SU-DHL-6 (cell line): Measurements from ENCODE around the gene ZMIZ1.

Experiments used
- H2AFZ ChIP-seq: fragments of 200-600 bp; sonication (generic); 2 replicates; pipeline ENCODE4 v1.6.1; 2014; ENCODE audit warnings: low read depth, mild to moderate bottlenecking, moderate library complexity, mixed read lengths, antibody characterized with exemption, low read length; ENCODE audit not compliant: severe bottlenecking
- H3F3A ChIP-seq: fragments of 200-600 bp; shearing (Covaris generic); 2 replicates; pipeline ENCODE4 v1.6.0; 2016; ENCODE audit warnings: antibody characterized with exemption, mild to moderate bottlenecking; ENCODE audit not compliant: insufficient read depth
- H3K27ac ChIP-seq: fragments of 200-600 bp; sonication (generic); 2 replicates; pipeline ENCODE4 v1.5.1; 2016; ENCODE audit warnings: low read depth, mild to moderate bottlenecking, low read length, moderate library complexity, mixed read lengths
- H3K27me3 ChIP-seq: fragments of 200-600 bp; sonication (generic), shearing (Covaris generic); 2 replicates; pipeline ENCODE4 v1.6.0; 2014; ENCODE audit warnings: mild to moderate bottlenecking, low read length
- H3K36me3 ChIP-seq: fragments of 200-600 bp; sonication (generic); 2 replicates; pipeline ENCODE4 v1.6.1; 2014; ENCODE audit warnings: mild to moderate bottlenecking, low read length, mixed read lengths
- H3K4me2 ChIP-seq: fragments of 300-600, 200-600 bp; shearing (Covaris generic), sonication (generic); 2 replicates; pipeline ENCODE4 v1.6.0; 2014; ENCODE audit warnings: low read length, low read depth, mild to moderate bottlenecking; ENCODE audit not compliant: poor library complexity, severe bottlenecking
- H3K4me3 ChIP-seq: fragments of 200-600 bp; sonication (generic); 2 replicates; pipeline ENCODE4 v1.5.1; 2014; ENCODE audit warnings: antibody characterized with exemption, low read length, mild to moderate bottlenecking, mixed read lengths; ENCODE audit not compliant: insufficient read depth, poor library complexity, severe bottlenecking
- H3K79me2 ChIP-seq: fragments of 200-600 bp; sonication (generic); 2 replicates; pipeline ENCODE4 v1.6.1; 2014; ENCODE audit warnings: mild to moderate bottlenecking, low read length, moderate library complexity; ENCODE audit not compliant: insufficient read depth
- H3K9ac ChIP-seq: fragments of 200-600 bp; sonication (generic); 2 replicates; pipeline ENCODE4 v1.7.0; 2014; ENCODE audit warnings: mild to moderate bottlenecking, low read length
- H3K9me2 ChIP-seq: fragments of 200-600 bp; sonication (generic); replicated peaks from 2 replicates; pipeline ENCODE4 v1.6.1; 2014; ENCODE audit warnings: low read length; ENCODE audit not compliant: insufficient read depth
- H3K9me3 ChIP-seq: fragments of 200-600 bp; sonication (generic); 2 replicates; pipeline ENCODE4 v1.6.1; 2014; ENCODE audit warnings: low read length, mixed read lengths; ENCODE audit not compliant: insufficient read depth
- H4K20me1 ChIP-seq: fragments of 200-600 bp; sonication (generic); 2 replicates; pipeline ENCODE4 v1.6.1; 2014; ENCODE audit warnings: low read depth, mild to moderate bottlenecking, antibody characterized with exemption, low read length, moderate library complexity, mixed read lengths
- EZH2phosphoT487 ChIP-seq: fragments of 200-600 bp; sonication (generic), shearing (Covaris generic); conservative IDR thresholded peaks from 2 replicates; pipeline ENCODE4 v1.6.1; 2018; ENCODE audit warnings: mild to moderate bottlenecking, antibody characterized with exemption, low read length, moderate library complexity, mixed read lengths
- TF ChIP-seq, protein P1 (sequence below): fragments of 200-600 bp; sonication (generic); IDR thresholded peaks from one replicate; pipeline ENCODE4 v1.5.1; 2017; ENCODE audit warnings: antibody characterized with exemption, mild to moderate bottlenecking, low read length, moderate library complexity; ENCODE audit not compliant: insufficient read depth, poor library complexity, severe bottlenecking

Gene ZMIZ1, protein sequence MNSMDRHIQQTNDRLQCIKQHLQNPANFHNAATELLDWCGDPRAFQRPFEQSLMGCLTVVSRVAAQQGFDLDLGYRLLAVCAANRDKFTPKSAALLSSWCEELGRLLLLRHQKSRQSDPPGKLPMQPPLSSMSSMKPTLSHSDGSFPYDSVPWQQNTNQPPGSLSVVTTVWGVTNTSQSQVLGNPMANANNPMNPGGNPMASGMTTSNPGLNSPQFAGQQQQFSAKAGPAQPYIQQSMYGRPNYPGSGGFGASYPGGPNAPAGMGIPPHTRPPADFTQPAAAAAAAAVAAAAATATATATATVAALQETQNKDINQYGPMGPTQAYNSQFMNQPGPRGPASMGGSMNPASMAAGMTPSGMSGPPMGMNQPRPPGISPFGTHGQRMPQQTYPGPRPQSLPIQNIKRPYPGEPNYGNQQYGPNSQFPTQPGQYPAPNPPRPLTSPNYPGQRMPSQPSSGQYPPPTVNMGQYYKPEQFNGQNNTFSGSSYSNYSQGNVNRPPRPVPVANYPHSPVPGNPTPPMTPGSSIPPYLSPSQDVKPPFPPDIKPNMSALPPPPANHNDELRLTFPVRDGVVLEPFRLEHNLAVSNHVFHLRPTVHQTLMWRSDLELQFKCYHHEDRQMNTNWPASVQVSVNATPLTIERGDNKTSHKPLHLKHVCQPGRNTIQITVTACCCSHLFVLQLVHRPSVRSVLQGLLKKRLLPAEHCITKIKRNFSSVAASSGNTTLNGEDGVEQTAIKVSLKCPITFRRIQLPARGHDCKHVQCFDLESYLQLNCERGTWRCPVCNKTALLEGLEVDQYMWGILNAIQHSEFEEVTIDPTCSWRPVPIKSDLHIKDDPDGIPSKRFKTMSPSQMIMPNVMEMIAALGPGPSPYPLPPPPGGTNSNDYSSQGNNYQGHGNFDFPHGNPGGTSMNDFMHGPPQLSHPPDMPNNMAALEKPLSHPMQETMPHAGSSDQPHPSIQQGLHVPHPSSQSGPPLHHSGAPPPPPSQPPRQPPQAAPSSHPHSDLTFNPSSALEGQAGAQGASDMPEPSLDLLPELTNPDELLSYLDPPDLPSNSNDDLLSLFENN

DNA sequence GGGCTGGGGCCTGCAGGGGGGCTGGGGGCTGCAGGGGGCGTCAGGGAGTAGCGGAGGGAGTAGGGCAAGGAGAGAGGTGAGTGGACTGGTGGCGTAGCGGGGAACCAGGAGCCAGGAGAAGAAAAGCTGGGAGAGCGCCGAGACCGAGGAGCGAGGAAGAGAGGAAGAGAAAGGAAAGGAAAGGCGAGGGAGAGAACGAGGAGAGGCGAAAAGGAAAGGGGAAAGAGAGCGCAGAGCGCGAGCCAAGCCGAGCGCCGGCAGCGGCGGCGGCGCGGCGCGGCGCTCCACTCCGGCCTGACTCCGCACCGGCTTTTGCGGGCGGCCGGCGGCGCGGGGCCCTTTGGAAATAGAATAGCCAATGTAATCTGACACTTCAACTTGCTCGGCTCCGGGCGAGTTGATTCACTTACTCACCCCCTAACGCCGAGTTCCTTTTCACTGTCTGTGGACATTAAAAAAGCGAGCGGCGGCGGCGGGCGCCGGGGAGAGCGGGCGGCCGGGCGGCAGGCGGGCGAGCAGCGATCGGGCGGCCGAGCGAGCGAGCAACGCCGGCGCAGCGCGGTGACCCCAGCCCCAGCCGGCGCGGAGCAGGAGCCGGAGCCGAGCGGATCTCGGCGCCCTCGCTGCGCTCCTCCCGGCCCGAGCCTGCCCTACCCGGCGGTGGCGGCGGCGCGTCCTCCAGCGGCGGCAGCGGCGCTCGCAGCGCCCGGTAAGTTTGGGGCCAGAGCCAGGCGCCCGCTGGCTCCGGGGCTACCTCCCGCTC is at the start of gene ZMIZ1:
Gene ZMIZ1, plus strand, starts transcription at position 405 of the 763 bp plus-strand sequence. CDS start 132,667 bp downstream, outside the sequence.
- Histone ChIP-seq H3K4me3 (peak within 1 kb of the TSS; percentile 55), H3K27ac (peak within 1 kb of the TSS; percentile 54; the same call in 1 of the 2 replicates), H2AFZ (no peak within 1 kb of the TSS)

DNA sequence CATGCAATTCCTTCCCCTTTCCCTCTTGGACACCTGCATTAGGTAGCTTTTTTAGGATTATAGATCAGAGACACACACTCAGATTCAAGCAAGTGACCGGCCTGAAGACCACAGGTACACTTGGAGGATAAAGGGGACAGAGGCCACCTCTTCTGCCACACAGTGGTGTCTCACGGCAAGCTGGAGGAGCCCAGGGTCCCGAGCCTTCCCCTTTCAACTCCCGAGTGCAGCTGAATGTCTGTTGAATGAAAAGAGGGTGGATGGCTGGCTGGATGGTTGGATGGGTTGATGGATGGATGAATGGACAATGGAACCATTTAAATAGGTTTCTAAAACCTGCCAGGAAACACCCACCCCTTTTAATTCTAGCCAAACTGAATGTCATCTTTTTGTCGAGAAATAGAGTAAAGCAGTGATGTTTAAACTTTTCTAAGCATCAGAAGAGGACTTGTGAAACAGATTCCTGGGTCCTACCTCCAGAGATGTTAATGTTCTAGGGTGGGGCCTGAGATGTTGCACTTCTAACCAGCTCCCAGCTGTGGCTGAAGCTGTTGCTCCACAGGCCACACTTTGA is 49.2 kb upstream of the ZMIZ1 start:
- no peak for TF ChIP-seq EZH2phosphoT487
- TF ChIP-seq, protein P1, sequence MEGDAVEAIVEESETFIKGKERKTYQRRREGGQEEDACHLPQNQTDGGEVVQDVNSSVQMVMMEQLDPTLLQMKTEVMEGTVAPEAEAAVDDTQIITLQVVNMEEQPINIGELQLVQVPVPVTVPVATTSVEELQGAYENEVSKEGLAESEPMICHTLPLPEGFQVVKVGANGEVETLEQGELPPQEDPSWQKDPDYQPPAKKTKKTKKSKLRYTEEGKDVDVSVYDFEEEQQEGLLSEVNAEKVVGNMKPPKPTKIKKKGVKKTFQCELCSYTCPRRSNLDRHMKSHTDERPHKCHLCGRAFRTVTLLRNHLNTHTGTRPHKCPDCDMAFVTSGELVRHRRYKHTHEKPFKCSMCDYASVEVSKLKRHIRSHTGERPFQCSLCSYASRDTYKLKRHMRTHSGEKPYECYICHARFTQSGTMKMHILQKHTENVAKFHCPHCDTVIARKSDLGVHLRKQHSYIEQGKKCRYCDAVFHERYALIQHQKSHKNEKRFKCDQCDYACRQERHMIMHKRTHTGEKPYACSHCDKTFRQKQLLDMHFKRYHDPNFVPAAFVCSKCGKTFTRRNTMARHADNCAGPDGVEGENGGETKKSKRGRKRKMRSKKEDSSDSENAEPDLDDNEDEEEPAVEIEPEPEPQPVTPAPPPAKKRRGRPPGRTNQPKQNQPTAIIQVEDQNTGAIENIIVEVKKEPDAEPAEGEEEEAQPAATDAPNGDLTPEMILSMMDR: no peak
- H3K9me3 ChIP-seq: no peaks in the 10 kb centered on the region
- no peaks in the 10 kb centered on the region for H3K36me3 ChIP-seq
- H4K20me1 ChIP-seq: no peaks in the 10 kb centered on the region
- no peak overlapping the region for H3K4me3 ChIP-seq
- H3K9ac ChIP-seq: no peak overlapping the region
- no peaks in the 10 kb centered on the region for H3K9me2 ChIP-seq
- no peaks in the 10 kb centered on the region for H3K79me2 ChIP-seq
- no peak overlapping the region for H3K4me2 ChIP-seq
- H3F3A ChIP-seq: no peaks in the 10 kb centered on the region
- no peaks in the 10 kb centered on the region for H3K27me3 ChIP-seq
- H3K27ac ChIP-seq: no peak overlapping the region
- H2AFZ ChIP-seq: no peak overlapping the region

More for the DNA sequence above, at the start of gene ZMIZ1:
- Histone ChIP-seq H3K9me2 (no peaks in the 10 kb centered on the region), H4K20me1 (no peaks in the 10 kb centered on the region), H3K9me3 (no peaks in the 10 kb centered on the region), H3K36me3 (no peaks in the 10 kb centered on the region), H3K4me2 (peak within 1 kb of the TSS; percentile 78), H3K79me2 (no peaks in the 10 kb centered on the region), H3K27me3 (no peaks in the 10 kb centered on the region), H3K9ac (peak within 1 kb of the TSS; percentile 36), H3F3A (no peaks in the 10 kb centered on the region)
- TF ChIP-seq, protein P1: no peak
- TF ChIP-seq EZH2phosphoT487: no peak

DNA sequence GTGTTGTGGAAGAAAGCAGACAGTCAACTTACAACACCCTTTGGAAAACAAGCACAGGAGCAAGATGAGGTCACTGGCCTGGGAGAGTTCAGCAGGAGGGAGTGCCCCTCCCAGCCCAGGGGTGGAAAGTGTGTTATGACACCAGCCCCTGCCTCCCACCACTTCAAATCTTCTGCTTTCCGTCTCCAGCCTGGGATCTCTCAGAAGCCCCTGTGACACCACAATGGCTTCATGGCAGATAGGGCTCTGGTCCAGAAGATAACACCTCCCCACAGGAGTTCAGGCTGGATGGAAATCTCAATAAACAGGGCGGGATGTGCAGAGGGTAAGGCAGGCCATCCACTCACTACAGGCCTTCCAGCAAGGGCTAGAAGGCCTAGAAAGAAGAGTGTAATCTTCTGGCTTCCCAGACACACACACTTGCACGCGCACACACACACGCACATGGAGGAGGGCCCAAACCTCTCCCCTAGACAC is 48.7 kb upstream of the ZMIZ1 start:
- no peaks in the 10 kb centered on the region for H3K27me3 ChIP-seq
- H2AFZ ChIP-seq: no peak overlapping the region

More for the DNA sequence above, 48.7 kb upstream of the ZMIZ1 start:
- Histone ChIP-seq H3K4me3 (no peak overlapping the region), H3K9me3 (no peaks in the 10 kb centered on the region), H3F3A (no peaks in the 10 kb centered on the region), H3K36me3 (no peaks in the 10 kb centered on the region), H3K27ac (no peak overlapping the region), H3K79me2 (no peaks in the 10 kb centered on the region), H3K4me2 (no peak overlapping the region), H3K9me2 (no peaks in the 10 kb centered on the region), H3K9ac (no peak overlapping the region), H4K20me1 (no peaks in the 10 kb centered on the region)
- TF ChIP-seq, protein P1: no peak
- TF ChIP-seq EZH2phosphoT487: no peak
